Panc1 (cell line): Measurements from ENCODE around the gene UBA1. TPM values are rescaled to one million over a fixed set of nuclear protein-coding genes. Genes with fewer than 3 reads are reported as not detected.

ENCODE experiments used
- ATAC-seq: fragments of 200-7000 bp; cut with Tn5 transposase; 2 replicates; pipeline ENCODE4 v1.9.1; 2020; ENCODE audit warnings: mild to moderate bottlenecking, moderate library complexity
- BruUV-seq: library from RNA; stranded (reverse); fragments of 400-500 nt; replicated peaks from 2 replicates; lab custom pipeline; 2021; lab: Mats Ljungman, UMichigan
- CTCF ChIA-PET: fragments of 300-600 bp; sonication (Branson Sonifier 250); formaldehyde crosslinking; loops from one replicate; lab custom pipeline; 2022; ENCODE audit warnings: antibody characterized with exemption; lab: Charles Lee
- POLR2A ChIA-PET: fragments of 300-600 bp; sonication (Branson Sonifier 250); formaldehyde crosslinking; loops from one replicate; lab custom pipeline; 2022; ENCODE audit warnings: antibody characterized with exemption; lab: Charles Lee
- DNase-seq: peaks from one replicate; pipeline ENCODE4 v3.0.0-alpha.2; 2010; ENCODE audit warnings: low read depth, low spot score
- H3K27ac ChIP-seq: 2 replicates; pipeline ENCODE4 v1.5.1; 2011; ENCODE audit warnings: mild to moderate bottlenecking, low read length, inconsistent platforms
- H3K27me3 ChIP-seq: fragments of 200-500 bp; sonication (Bioruptor generic); 2 replicates; pipeline ENCODE4 v1.6.0; 2014; ENCODE audit warnings: low read length, inconsistent platforms; ENCODE audit not compliant: control insufficient read depth, insufficient read depth
- H3K36me3 ChIP-seq: fragments of 200-500 bp; sonication (Bioruptor generic); 2 replicates; pipeline ENCODE4 v1.5.1; 2014; ENCODE audit warnings: inconsistent platforms, mild to moderate bottlenecking, low read length, moderate library complexity; ENCODE audit not compliant: control insufficient read depth, insufficient read depth
- H3K4me1 ChIP-seq: 2 replicates; pipeline ENCODE4 v1.5.1; 2011; ENCODE audit warnings: inconsistent platforms, mild to moderate bottlenecking, low read length, moderate library complexity; ENCODE audit not compliant: control insufficient read depth, insufficient read depth
- H3K4me3 ChIP-seq, 2 experiments: 2 replicates each; pipeline ENCODE4 v1.5.1; 2011 to 2012; ENCODE audit warnings: low read depth in 2 of 2, low read length in 2 of 2, mild to moderate bottlenecking in 2 of 2, inconsistent platforms in 1 of 2, moderate library complexity in 1 of 2
- H3K9me3 ChIP-seq: fragments of 200-500 bp; sonication (Bioruptor generic); 2 replicates; pipeline ENCODE4 v1.5.1; 2014; ENCODE audit warnings: low read depth, mild to moderate bottlenecking, inconsistent platforms, low read length, moderate library complexity; ENCODE audit not compliant: control insufficient read depth, insufficient read depth
- POLR2AphosphoS5 ChIP-seq: IDR thresholded peaks from 2 replicates; pipeline ENCODE4 v1.6.1; 2012; ENCODE audit warnings: mild to moderate bottlenecking, low read depth, low read length, moderate library complexity
- SIN3A ChIP-seq: IDR thresholded peaks from 2 replicates; pipeline ENCODE4 v1.6.1; 2012; ENCODE audit warnings: low read depth, mild to moderate bottlenecking, low read length, moderate library complexity, borderline replicate concordance; ENCODE audit not compliant: insufficient read depth
- TCF7L2 ChIP-seq: IDR thresholded peaks from 2 replicates; pipeline ENCODE4 v1.6.1; 2011; ENCODE audit warnings: mild to moderate bottlenecking, low read depth, low read length, inconsistent platforms
- in situ Hi-C: cut with HindIII; loops from 2 replicates; pipeline ENCODE4 v1.10.0; 2016; ENCODE audit warnings: low sequenced_read_pairs, low pct_unique_long_range_greater_than_20kb
- intact Hi-C: fragments of 100-400 bp; cut with micrococcal nuclease; formaldehyde crosslinking; loops from one replicate; pipeline ENCODE4 v1.10.0; 2022; ENCODE audit not compliant: unreplicated experiment
- total RNA-seq: library from RNA; stranded (reverse); gene quantifications from one replicate; pipeline ENCODE4 v1.2.1, GENCODE V29; 2021; ENCODE audit not compliant: unreplicated experiment
- TF ChIP-seq, protein P1 (sequence below): fragments of 450-650 bp; IDR thresholded peaks from 2 replicates; pipeline ENCODE4 v1.5.1; 2017; ENCODE audit warnings: mild to moderate bottlenecking
- TF ChIP-seq, protein P2 (sequence below), 2 experiments: IDR thresholded peaks; 2 replicates each; pipeline ENCODE4 v1.6.1; 2011 to 2012; ENCODE audit warnings: low read depth in 2 of 2, control low read depth in 1 of 2, low read length in 1 of 2, mild to moderate bottlenecking in 1 of 2, moderate library complexity in 1 of 2; ENCODE audit not compliant: insufficient read depth in 1 of 2

The UBA1 gene
- total RNA-seq, 1 experiment from 2014 or later = 302 TPM

GRCh38 chrX:47224266-47224895 is 30.8 kb downstream of the UBA1 start:
- no TSS peak for BruUV-seq

GRCh38 chrX:47224896-47225290 is 31.3 kb downstream of the UBA1 start:
- Histone ChIP-seq H3K4me1 (peaks cover 7% of the 10 kb centered on the region; the same call in 1 of the 2 replicates), H3K4me3 (no peak overlapping the region), H3K27me3 (no peaks in the 10 kb centered on the region), H3K9me3 (no peaks in the 10 kb centered on the region), H3K36me3 (peaks cover 25% of the 10 kb centered on the region), H3K27ac (no peak overlapping the region)
- POLR2A ChIA-PET = interaction anchor here (0.6 kb wide), 1 partner anchor 425 kb away, joined by 5 read pairs; no protein-coding TSS in a partner anchor
- CTCF ChIA-PET = no interaction called here
- DNase-seq (no peak), ATAC-seq (no peak)
- BruUV-seq = no TSS peak
- in situ Hi-C loops = no loop called here
- intact Hi-C loops = no loop called here
- TF ChIP-seq POLR2AphosphoS5 = no peak
- TF ChIP-seq, protein P1, sequence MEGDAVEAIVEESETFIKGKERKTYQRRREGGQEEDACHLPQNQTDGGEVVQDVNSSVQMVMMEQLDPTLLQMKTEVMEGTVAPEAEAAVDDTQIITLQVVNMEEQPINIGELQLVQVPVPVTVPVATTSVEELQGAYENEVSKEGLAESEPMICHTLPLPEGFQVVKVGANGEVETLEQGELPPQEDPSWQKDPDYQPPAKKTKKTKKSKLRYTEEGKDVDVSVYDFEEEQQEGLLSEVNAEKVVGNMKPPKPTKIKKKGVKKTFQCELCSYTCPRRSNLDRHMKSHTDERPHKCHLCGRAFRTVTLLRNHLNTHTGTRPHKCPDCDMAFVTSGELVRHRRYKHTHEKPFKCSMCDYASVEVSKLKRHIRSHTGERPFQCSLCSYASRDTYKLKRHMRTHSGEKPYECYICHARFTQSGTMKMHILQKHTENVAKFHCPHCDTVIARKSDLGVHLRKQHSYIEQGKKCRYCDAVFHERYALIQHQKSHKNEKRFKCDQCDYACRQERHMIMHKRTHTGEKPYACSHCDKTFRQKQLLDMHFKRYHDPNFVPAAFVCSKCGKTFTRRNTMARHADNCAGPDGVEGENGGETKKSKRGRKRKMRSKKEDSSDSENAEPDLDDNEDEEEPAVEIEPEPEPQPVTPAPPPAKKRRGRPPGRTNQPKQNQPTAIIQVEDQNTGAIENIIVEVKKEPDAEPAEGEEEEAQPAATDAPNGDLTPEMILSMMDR = no peak
- TF ChIP-seq, protein P2, sequence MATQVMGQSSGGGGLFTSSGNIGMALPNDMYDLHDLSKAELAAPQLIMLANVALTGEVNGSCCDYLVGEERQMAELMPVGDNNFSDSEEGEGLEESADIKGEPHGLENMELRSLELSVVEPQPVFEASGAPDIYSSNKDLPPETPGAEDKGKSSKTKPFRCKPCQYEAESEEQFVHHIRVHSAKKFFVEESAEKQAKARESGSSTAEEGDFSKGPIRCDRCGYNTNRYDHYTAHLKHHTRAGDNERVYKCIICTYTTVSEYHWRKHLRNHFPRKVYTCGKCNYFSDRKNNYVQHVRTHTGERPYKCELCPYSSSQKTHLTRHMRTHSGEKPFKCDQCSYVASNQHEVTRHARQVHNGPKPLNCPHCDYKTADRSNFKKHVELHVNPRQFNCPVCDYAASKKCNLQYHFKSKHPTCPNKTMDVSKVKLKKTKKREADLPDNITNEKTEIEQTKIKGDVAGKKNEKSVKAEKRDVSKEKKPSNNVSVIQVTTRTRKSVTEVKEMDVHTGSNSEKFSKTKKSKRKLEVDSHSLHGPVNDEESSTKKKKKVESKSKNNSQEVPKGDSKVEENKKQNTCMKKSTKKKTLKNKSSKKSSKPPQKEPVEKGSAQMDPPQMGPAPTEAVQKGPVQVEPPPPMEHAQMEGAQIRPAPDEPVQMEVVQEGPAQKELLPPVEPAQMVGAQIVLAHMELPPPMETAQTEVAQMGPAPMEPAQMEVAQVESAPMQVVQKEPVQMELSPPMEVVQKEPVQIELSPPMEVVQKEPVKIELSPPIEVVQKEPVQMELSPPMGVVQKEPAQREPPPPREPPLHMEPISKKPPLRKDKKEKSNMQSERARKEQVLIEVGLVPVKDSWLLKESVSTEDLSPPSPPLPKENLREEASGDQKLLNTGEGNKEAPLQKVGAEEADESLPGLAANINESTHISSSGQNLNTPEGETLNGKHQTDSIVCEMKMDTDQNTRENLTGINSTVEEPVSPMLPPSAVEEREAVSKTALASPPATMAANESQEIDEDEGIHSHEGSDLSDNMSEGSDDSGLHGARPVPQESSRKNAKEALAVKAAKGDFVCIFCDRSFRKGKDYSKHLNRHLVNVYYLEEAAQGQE (IDR thresholded peaks at IDR 0.05; ENCODE audit: insufficient read depth in 1 of 2, low read depth in 2 of 2, low read length in 1 of 2) = no peak
- no peak for TF ChIP-seq SIN3A
- no peak for TF ChIP-seq TCF7L2

More at GRCh38 chrX:47224266-47224895, 30.8 kb downstream of the UBA1 start:
- no peak for ATAC-seq
- ChIA-PET CTCF (no interaction called here), POLR2A (interaction anchor here (0.6 kb wide), 1 partner anchor 425 kb away, joined by 5 read pairs; no protein-coding TSS in a partner anchor)
- in situ Hi-C loops (no loop called here), intact Hi-C loops (no loop called here)
- no peaks in the 10 kb centered on the region for H3K9me3 ChIP-seq
- H3K36me3 ChIP-seq = peaks cover 25% of the 10 kb centered on the region
- no peaks in the 10 kb centered on the region for H3K27me3 ChIP-seq
- no peak overlapping the region for H3K4me3 ChIP-seq
- DNase-seq = no peak
- TF ChIP-seq TCF7L2 (no peak), POLR2AphosphoS5 (no peak), SIN3A (no peak)
- TF ChIP-seq, protein P2 (IDR thresholded peaks at IDR 0.05; ENCODE audit: insufficient read depth in 1 of 2, low read depth in 2 of 2, low read length in 1 of 2) = no peak
- TF ChIP-seq, protein P1 = no peak
- H3K27ac ChIP-seq = no peak overlapping the region
- H3K4me1 ChIP-seq = peaks cover 7% of the 10 kb centered on the region; the same call in 1 of the 2 replicates
